CD8-positive, alpha-beta memory T cell (primary cell): ENCODE data around the gene ABCB6. TPM values are rescaled to one million over a fixed set of nuclear protein-coding genes. Genes with fewer than 3 reads are reported as not detected.
A peak's percentile ranks its signal among the peaks of the same experiment; 100 is the strongest.

Experiments
- CTCF ChIA-PET: fragments of 350-600 bp; sonication (Branson Sonifier 250); formaldehyde crosslinking; loops from one replicate; lab custom pipeline; 2021; ENCODE audit warnings: antibody characterized with exemption; lab: Charles Lee
- POLR2A ChIA-PET: fragments of 350-600 bp; sonication (Branson Sonifier 250); formaldehyde crosslinking; loops from one replicate; lab custom pipeline; 2021; ENCODE audit warnings: antibody characterized with exemption; lab: Charles Lee
- DNase-seq, 5 donors: peaks; one replicate each; pipeline versions ENCODE4 v3.0.0 to v3.0.0-alpha.2; 2020 to 2022; ENCODE audit warnings: mixed read lengths in 1 of 5
- H3K27ac ChIP-seq: one replicate; pipeline ENCODE4 v1.7.0; 2013; ENCODE audit warnings: low read depth, mild to moderate bottlenecking, low read length, moderate library complexity
- H3K27me3 ChIP-seq: 2 replicates; pipeline ENCODE4 v1.7.0; 2013; ENCODE audit warnings: low read length, mild to moderate bottlenecking; ENCODE audit not compliant: insufficient read depth, poor library complexity, severe bottlenecking
- H3K36me3 ChIP-seq: 2 replicates; pipeline ENCODE4 v1.7.0; 2013; ENCODE audit warnings: mild to moderate bottlenecking, low read length, moderate library complexity; ENCODE audit not compliant: insufficient read depth
- H3K4me1 ChIP-seq: 2 replicates; pipeline ENCODE4 v1.7.0; 2013; ENCODE audit warnings: mild to moderate bottlenecking, low read length, moderate library complexity; ENCODE audit not compliant: insufficient read depth
- H3K4me3 ChIP-seq: 2 replicates; pipeline ENCODE4 v1.7.0; 2013; ENCODE audit warnings: mild to moderate bottlenecking, low read length
- H3K9me3 ChIP-seq: 2 replicates; pipeline ENCODE4 v1.7.0; 2013; ENCODE audit warnings: mild to moderate bottlenecking, low read length
- H3K27ac Mint-ChIP-seq, 8 donors: one replicate each; pipeline ENCODE4 v1.8.0; 2020 to 2021; ENCODE audit warnings: mixed read lengths in 8 of 8, mild to moderate bottlenecking in 6 of 8, inconsistent platforms in 3 of 8, moderate library complexity in 3 of 8
- H3K27me3 Mint-ChIP-seq, 2 donors: one replicate each; pipeline ENCODE4 v1.8.0; 2020 to 2021; ENCODE audit warnings: mixed read lengths in 2 of 2, mild to moderate bottlenecking in 1 of 2, moderate library complexity in 1 of 2
- H3K36me3 Mint-ChIP-seq, 3 donors: one replicate each; pipeline ENCODE4 v1.8.0; 2020 to 2021; ENCODE audit warnings: mixed read lengths in 3 of 3, inconsistent platforms in 1 of 3, mild to moderate bottlenecking in 1 of 3
- H3K4me1 Mint-ChIP-seq, 3 donors: one replicate each; pipeline ENCODE4 v1.8.0; 2020 to 2021; ENCODE audit warnings: mixed read lengths in 3 of 3, inconsistent platforms in 1 of 3, mild to moderate bottlenecking in 1 of 3
- H3K4me3 Mint-ChIP-seq, 7 donors: one replicate each; pipeline ENCODE4 v1.8.0; 2020 to 2021; ENCODE audit warnings: mixed read lengths in 7 of 7, mild to moderate bottlenecking in 6 of 7, moderate library complexity in 4 of 7, inconsistent platforms in 2 of 7
- H3K9me3 Mint-ChIP-seq, 5 donors: one replicate each; pipeline ENCODE4 v1.8.0; 2020 to 2022; ENCODE audit warnings: mixed read lengths in 5 of 5, mild to moderate bottlenecking in 3 of 5, moderate library complexity in 2 of 5, inconsistent platforms in 1 of 5
- polyA plus RNA-seq: library from polyadenylated mRNA; unstranded; fragments of 300-500 nt; fragmentation: Illumina TruSeq; gene quantifications from one replicate; pipeline ENCODE4 v1.2.3, GENCODE V29; 2021
- total RNA-seq, 2 experiments: library from RNA; stranded (reverse); gene quantifications; one replicate each; pipeline ENCODE4 v1.2.3, GENCODE V29; 2021

ABCB6 gene
- total and polyA plus RNA-seq, 3 experiments from 2014 or later: 2.1 to 22.8 (median 22.1) TPM

GRCh38 chr2:219177552-219178376 lies 41.0 kb downstream of the ABCB6 start, which contains the start of gene RETREG2:
TSS of gene RETREG2 (plus strand) at chr2:219178275. CDS start at chr2:219178353, 78 bp downstream.
- peaks cover 0 to 79% (median 7%) of the 10 kb centered on the region in 3 donors for H3K36me3 Mint-ChIP-seq
- POLR2A ChIA-PET: interaction anchor here (0.6 to 4.6 kb wide), 12 partner anchors 9 to 948 kb away, joined by 3 to 88 read pairs (median 4); partner anchors contain the start of genes ANKZF1, ATG9A, DNAJB2 and TUBA4A
- Histone ChIP-seq H3K27ac (peak within 1 kb of the TSS; percentile 85), H3K4me3 (peak within 1 kb of the TSS; percentile 64), H3K4me1 (peaks cover 54% of the 10 kb centered on the region), H3K27me3 (no peaks in the 10 kb centered on the region), H3K36me3 (peaks cover 42% of the 10 kb centered on the region), H3K9me3 (no peaks in the 10 kb centered on the region)
- H3K27me3 Mint-ChIP-seq: no peaks in the 10 kb centered on the region
- H3K4me3 Mint-ChIP-seq: peak within 1 kb of the TSS; percentile 94 to 98 (median 96)
- H3K9me3 Mint-ChIP-seq: no peaks in the 10 kb centered on the region
- CTCF ChIA-PET: interaction anchor here (0.7 to 3.1 kb wide), 6 partner anchors 19 to 117 kb away, joined by 3 to 22 read pairs (median 6); partner anchors contain the start of genes DNAJB2, NHEJ1 and ZFAND2B
- peak; percentile 73 to 90 (median 85) for DNase-seq
- H3K27ac Mint-ChIP-seq: peak within 1 kb of the TSS; percentile 95 to 100 (median 99)
- H3K4me1 Mint-ChIP-seq: peaks cover 55 to 79% (median 75%) of the 10 kb centered on the region in 3 donors

GRCh38 chr2:219176818-219177551 lies 41.8 kb downstream of the ABCB6 start, which contains the start of gene CNPPD1:
TSS of gene CNPPD1 (minus strand) at chr2:219176925. CDS start at chr2:219176828, 97 bp downstream.
- H3K36me3 Mint-ChIP-seq: peaks cover 0 to 80% (median 7%) of the 10 kb centered on the region in 3 donors
- peak within 1 kb of the TSS; percentile 93 to 98 (median 94) for H3K4me3 Mint-ChIP-seq
- Histone ChIP-seq H3K4me1 (peaks cover 50% of the 10 kb centered on the region), H3K27me3 (no peaks in the 10 kb centered on the region), H3K4me3 (peak within 1 kb of the TSS; percentile 64), H3K36me3 (peaks cover 35% of the 10 kb centered on the region), H3K27ac (peak within 1 kb of the TSS; percentile 85), H3K9me3 (no peaks in the 10 kb centered on the region)
- peaks cover 57 to 81% (median 75%) of the 10 kb centered on the region in 3 donors for H3K4me1 Mint-ChIP-seq
- DNase-seq: peak; percentile 84 to 93 (median 88)
- peak within 1 kb of the TSS; percentile 96 to 100 (median 99) for H3K27ac Mint-ChIP-seq
- POLR2A ChIA-PET: interaction anchor here (0.5 to 4.6 kb wide), 27 partner anchors 9 to 947 kb away, joined by 3 to 88 read pairs (median 7); partner anchors contain the start of genes ANKZF1, ATG9A, DNAJB2 and DNPEP
- CTCF ChIA-PET: interaction anchor here (0.7 to 8.6 kb wide), 15 partner anchors 8 to 121 kb away, joined by 3 to 110 read pairs (median 5); partner anchors contain the start of genes DNAJB2, NHEJ1 and ZFAND2B
- peaks cover 0 to 2% of the 10 kb centered on the region in 2 donors for H3K27me3 Mint-ChIP-seq
- no peaks in the 10 kb centered on the region for H3K9me3 Mint-ChIP-seq

- ChIA-PET POLR2A (interaction anchor here (0.5 to 4.6 kb wide), 24 partner anchors 10 to 213 kb away, joined by 3 to 88 read pairs (median 8); partner anchors contain the start of genes ANKZF1, ATG9A, DNAJB2 and DNPEP), CTCF (interaction anchor here (0.8 to 8.6 kb wide), 18 partner anchors 9 to 122 kb away, joined by 3 to 110 read pairs (median 4); partner anchors contain the start of genes ATG9A, DNAJB2, NHEJ1 and TUBA4B)
- DNase-seq: peak in 2 of 5 donors; percentile 10 to 11
- Mint-ChIP-seq H3K4me1 (peaks cover 54 to 81% (median 75%) of the 10 kb centered on the region in 3 donors), H3K4me3 (peak overlapping the region; percentile 85 to 98 (median 94)), H3K36me3 (peaks cover 0 to 80% (median 7%) of the 10 kb centered on the region in 3 donors), H3K27me3 (peaks cover 0 to 2% of the 10 kb centered on the region in 2 donors), H3K9me3 (no peaks in the 10 kb centered on the region), H3K27ac (peak overlapping the region; percentile 86 to 100 (median 94))
- H3K36me3 ChIP-seq: peaks cover 27% of the 10 kb centered on the region
- H3K9me3 ChIP-seq: no peaks in the 10 kb centered on the region
- H3K27ac ChIP-seq: peak overlapping the region; percentile 85
- peak overlapping the region; percentile 64 for H3K4me3 ChIP-seq
- peaks cover 43% of the 10 kb centered on the region for H3K4me1 ChIP-seq
- no peaks in the 10 kb centered on the region for H3K27me3 ChIP-seq
Measured at GRCh38 chr2:219175928-219176817, 42.6 kb downstream of the ABCB6 start.

- POLR2A ChIA-PET: interaction anchor here (0.9 to 4.6 kb wide), 9 partner anchors 16 to 212 kb away, joined by 3 to 88 read pairs (median 9); partner anchors contain the start of genes ANKZF1, ATG9A, DNAJB2 and DNPEP
Measured at GRCh38 chr2:219175486-219175885, 43.3 kb downstream of the ABCB6 start.

GRCh38 chr2:219174801-219175200 lies 44.0 kb downstream of the ABCB6 start:
- CTCF ChIA-PET: interaction anchor here (0.8 to 8.6 kb wide), 5 partner anchors 16 to 119 kb away, joined by 3 to 110 read pairs (median 22); partner anchors contain the start of genes ABCB6 and NHEJ1
- peak overlapping the region; percentile 30 to 98 (median 85) for H3K4me3 Mint-ChIP-seq
- peak overlapping the region; percentile 20 to 100 (median 82) for H3K27ac Mint-ChIP-seq
- peaks cover 45 to 70% (median 66%) of the 10 kb centered on the region in 3 donors for H3K4me1 Mint-ChIP-seq
- no peak overlapping the region for H3K4me3 ChIP-seq
- peaks cover 0 to 2% of the 10 kb centered on the region in 2 donors for H3K27me3 Mint-ChIP-seq
- DNase-seq: no peak
- H3K36me3 Mint-ChIP-seq: peaks cover 0 to 68% (median 7%) of the 10 kb centered on the region in 3 donors
- no peaks in the 10 kb centered on the region for H3K9me3 ChIP-seq
- H3K27ac ChIP-seq: no peak overlapping the region
- POLR2A ChIA-PET: interaction anchor here (3.2 to 4.6 kb wide), 2 partner anchors 31 to 79 kb away, joined by 35 to 88 read pairs; partner anchors contain the start of genes TUBA4A, TUBA4B and ZFAND2B
- H3K9me3 Mint-ChIP-seq: no peaks in the 10 kb centered on the region
- peaks cover 13% of the 10 kb centered on the region for H3K36me3 ChIP-seq
- peaks cover 37% of the 10 kb centered on the region for H3K4me1 ChIP-seq
- H3K27me3 ChIP-seq: no peaks in the 10 kb centered on the region

More at GRCh38 chr2:219175486-219175885, 43.3 kb downstream of the ABCB6 start:
- DNase-seq: no peak
- peaks cover 0 to 75% (median 7%) of the 10 kb centered on the region in 3 donors for H3K36me3 Mint-ChIP-seq
- CTCF ChIA-PET: interaction anchor here (0.8 to 8.6 kb wide), 11 partner anchors 14 to 119 kb away, joined by 3 to 110 read pairs (median 5); partner anchors contain the start of genes ATG9A, DNAJB2, NHEJ1 and TUBA4B
- peaks cover 0 to 2% of the 10 kb centered on the region in 2 donors for H3K27me3 Mint-ChIP-seq
- H3K4me1 ChIP-seq: peaks cover 43% of the 10 kb centered on the region
- H3K4me3 ChIP-seq: peak overlapping the region; percentile 64
- peaks cover 49 to 77% (median 72%) of the 10 kb centered on the region in 3 donors for H3K4me1 Mint-ChIP-seq
- H3K4me3 Mint-ChIP-seq: peak overlapping the region; percentile 85 to 98 (median 94)
- no peaks in the 10 kb centered on the region for H3K9me3 Mint-ChIP-seq
- no peaks in the 10 kb centered on the region for H3K27me3 ChIP-seq
- peaks cover 20% of the 10 kb centered on the region for H3K36me3 ChIP-seq
- H3K27ac ChIP-seq: no peak overlapping the region
- H3K9me3 ChIP-seq: no peaks in the 10 kb centered on the region
- H3K27ac Mint-ChIP-seq: peak overlapping the region; percentile 54 to 100 (median 92)

- H3K27ac ChIP-seq: no peak overlapping the region
- DNase-seq: no peak
- H3K36me3 ChIP-seq: peaks cover 13% of the 10 kb centered on the region
- H3K27ac Mint-ChIP-seq: peak overlapping the region in 7 of 8 donors; percentile 20 to 100 (median 81)
- H3K4me1 Mint-ChIP-seq: peaks cover 41 to 64% (median 59%) of the 10 kb centered on the region in 3 donors
- no peaks in the 10 kb centered on the region for H3K9me3 Mint-ChIP-seq
- H3K9me3 ChIP-seq: no peaks in the 10 kb centered on the region
- peaks cover 0 to 2% of the 10 kb centered on the region in 2 donors for H3K27me3 Mint-ChIP-seq
- H3K4me3 Mint-ChIP-seq: peak overlapping the region; percentile 4 to 98 (median 36)
- H3K27me3 ChIP-seq: no peaks in the 10 kb centered on the region
- peaks cover 31% of the 10 kb centered on the region for H3K4me1 ChIP-seq
- CTCF ChIA-PET: interaction anchor here (0.9 to 8.6 kb wide), 4 partner anchors 15 to 120 kb away, joined by 3 to 110 read pairs (median 38); no protein-coding TSS in a partner anchor
- POLR2A ChIA-PET: interaction anchor here (4.6 kb wide), 1 partner anchor 32 kb away, joined by 88 read pairs; the partner anchor contains the start of gene ZFAND2B
- H3K4me3 ChIP-seq: no peak overlapping the region
- peaks cover 0 to 63% (median 7%) of the 10 kb centered on the region in 3 donors for H3K36me3 Mint-ChIP-seq
Measured at GRCh38 chr2:219174146-219174545, 44.6 kb downstream of the ABCB6 start.
